Measurements from ENCODE around the gene CD99L2. TPM values are rescaled to one million over a fixed set of nuclear protein-coding genes. Genes with fewer than 3 reads are reported as not detected.

The CD99L2 gene
- total and polyA plus RNA-seq, 4 donors = 22.3 to 39.6 (median 23.8) TPM

DNA sequence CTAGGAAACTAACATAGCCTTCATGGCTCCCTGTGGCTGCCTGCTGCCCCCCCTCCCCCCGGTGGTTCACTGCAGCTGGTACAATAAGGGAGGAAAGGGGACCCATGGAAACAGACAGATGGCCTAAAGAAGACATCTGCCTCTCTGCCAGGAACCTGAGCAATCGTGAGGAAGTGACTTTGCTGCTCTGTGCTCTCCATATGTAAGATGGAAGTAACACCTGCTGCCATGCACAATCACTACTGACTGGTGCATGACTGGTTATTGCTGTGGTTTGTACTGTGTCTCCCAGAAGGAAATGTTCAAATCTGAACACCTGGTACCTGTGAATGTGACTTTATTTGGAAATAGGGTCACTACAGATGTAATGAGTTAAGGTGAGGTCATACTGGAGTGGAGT, 43.6 kb downstream of the CD99L2 start:
- no peak for DNase-seq
- no peaks in the 10 kb centered on the region for H3K27me3 ChIP-seq (ENCODE audit: control insufficient read depth in 3 of 3, insufficient read depth in 3 of 3, low read length in 2 of 3)
- peaks cover 0 to 5% (median 0%) of the 10 kb centered on the region in 5 donors for H3K4me1 ChIP-seq (ENCODE audit: control insufficient read depth in 5 of 5, insufficient read depth in 5 of 5, low read length in 5 of 5)
- H3K9ac ChIP-seq (ENCODE audit: insufficient read depth in 1 of 2, low read length in 2 of 2) = no peak overlapping the region
- whole genome bisulfite sequencing, 2 donors = 27 to 63% methylated on average over 1 to 2 of the region's 2 CpGs
- no peak overlapping the region for H3K27ac ChIP-seq (ENCODE audit: low read depth in 1 of 2, low read length in 1 of 2)
- ATAC-seq (ENCODE audit: insufficient read depth, low FRiP score) = no peak
- H3K9me3 ChIP-seq (ENCODE audit: control insufficient read depth in 4 of 4, insufficient read depth in 3 of 4, low read length in 3 of 4) = peaks cover 0 to 7% (median 2%) of the 10 kb centered on the region in 4 donors
- TF ChIP-seq, protein P1, sequence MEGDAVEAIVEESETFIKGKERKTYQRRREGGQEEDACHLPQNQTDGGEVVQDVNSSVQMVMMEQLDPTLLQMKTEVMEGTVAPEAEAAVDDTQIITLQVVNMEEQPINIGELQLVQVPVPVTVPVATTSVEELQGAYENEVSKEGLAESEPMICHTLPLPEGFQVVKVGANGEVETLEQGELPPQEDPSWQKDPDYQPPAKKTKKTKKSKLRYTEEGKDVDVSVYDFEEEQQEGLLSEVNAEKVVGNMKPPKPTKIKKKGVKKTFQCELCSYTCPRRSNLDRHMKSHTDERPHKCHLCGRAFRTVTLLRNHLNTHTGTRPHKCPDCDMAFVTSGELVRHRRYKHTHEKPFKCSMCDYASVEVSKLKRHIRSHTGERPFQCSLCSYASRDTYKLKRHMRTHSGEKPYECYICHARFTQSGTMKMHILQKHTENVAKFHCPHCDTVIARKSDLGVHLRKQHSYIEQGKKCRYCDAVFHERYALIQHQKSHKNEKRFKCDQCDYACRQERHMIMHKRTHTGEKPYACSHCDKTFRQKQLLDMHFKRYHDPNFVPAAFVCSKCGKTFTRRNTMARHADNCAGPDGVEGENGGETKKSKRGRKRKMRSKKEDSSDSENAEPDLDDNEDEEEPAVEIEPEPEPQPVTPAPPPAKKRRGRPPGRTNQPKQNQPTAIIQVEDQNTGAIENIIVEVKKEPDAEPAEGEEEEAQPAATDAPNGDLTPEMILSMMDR (IDR thresholded peaks at IDR 0.05; ENCODE audit: control extremely low read depth, extremely low read depth) = no peak
- H3K4me3 ChIP-seq = no peak overlapping the region
- H3K36me3 ChIP-seq (ENCODE audit: control insufficient read depth in 4 of 4, insufficient read depth in 4 of 4, low read length in 4 of 4) = no peaks in the 10 kb centered on the region

DNA sequence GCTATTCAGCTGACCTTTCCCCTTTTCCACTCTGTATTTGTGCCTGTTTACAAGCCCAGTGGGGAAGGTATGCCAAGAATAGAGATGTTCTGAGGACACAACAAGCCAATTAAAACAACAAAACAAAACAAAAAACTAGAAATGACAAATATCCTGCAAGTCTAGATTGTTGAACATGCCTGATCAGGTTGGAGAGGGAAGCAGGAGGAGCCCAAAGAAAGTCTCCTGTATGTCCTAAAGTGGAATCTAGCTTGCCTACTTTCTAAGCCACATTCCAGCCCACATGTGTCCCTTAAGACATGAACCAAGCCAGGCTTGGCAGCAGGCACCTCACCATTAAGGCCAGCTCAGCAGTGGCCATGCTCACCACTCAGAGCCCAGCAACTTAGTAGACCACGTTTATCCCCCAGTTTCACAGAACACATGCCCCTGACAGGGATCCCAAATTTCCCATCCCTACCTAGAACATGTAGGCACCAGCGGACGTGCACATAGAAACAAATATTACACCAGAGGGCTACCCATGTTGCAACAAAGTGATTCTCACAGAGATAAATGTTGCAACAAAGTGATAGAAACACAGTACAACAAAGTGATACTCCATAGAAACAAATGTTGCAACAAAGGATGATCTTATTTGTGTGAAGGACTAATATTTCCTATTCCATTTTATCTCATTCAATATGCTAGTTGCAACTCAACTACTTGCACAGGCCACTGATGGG, 48.3 kb downstream of the CD99L2 start:
- Histone ChIP-seq H3K9me3 (ENCODE audit: control insufficient read depth in 4 of 4, insufficient read depth in 3 of 4, low read length in 3 of 4) (no peaks in the 10 kb centered on the region), H3K27ac (ENCODE audit: low read depth in 1 of 2, low read length in 1 of 2) (no peak overlapping the region), H3K9ac (ENCODE audit: insufficient read depth in 1 of 2, low read length in 2 of 2) (no peak overlapping the region), H3K36me3 (ENCODE audit: control insufficient read depth in 4 of 4, insufficient read depth in 4 of 4, low read length in 4 of 4) (no peaks in the 10 kb centered on the region), H3K4me3 (no peak overlapping the region), H3K4me1 (ENCODE audit: control insufficient read depth in 5 of 5, insufficient read depth in 5 of 5, low read length in 5 of 5) (peaks cover 0 to 7% (median 0%) of the 10 kb centered on the region in 5 donors), H3K27me3 (ENCODE audit: control insufficient read depth in 3 of 3, insufficient read depth in 3 of 3, low read length in 2 of 3) (no peaks in the 10 kb centered on the region)
- DNase-seq (no peak), ATAC-seq (ENCODE audit: insufficient read depth, low FRiP score) (no peak)
- WGBS, 2 donors = 29 to 70% methylated on average over 3 of the region's 3 CpGs
- TF ChIP-seq, protein P1 (IDR thresholded peaks at IDR 0.05; ENCODE audit: control extremely low read depth, extremely low read depth) = no peak

DNA sequence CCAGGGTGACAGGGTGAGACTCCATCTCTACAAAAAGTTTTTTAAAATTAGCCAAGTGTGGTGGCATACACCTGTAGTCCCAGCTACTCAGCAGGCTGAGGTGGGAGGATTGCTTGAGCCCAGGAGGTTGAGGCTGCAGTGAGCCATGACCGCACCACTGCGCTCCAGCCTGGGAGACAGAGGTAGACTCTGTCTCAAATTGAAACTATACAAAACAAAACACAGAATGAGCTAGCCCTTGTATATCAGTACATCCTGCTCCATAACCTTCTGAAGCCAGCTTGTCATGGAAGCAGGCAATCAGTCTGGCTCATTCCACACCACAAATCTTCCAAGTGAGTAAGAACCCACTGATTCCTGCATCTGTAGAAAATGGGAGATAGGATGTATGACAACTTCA, 49.0 kb downstream of the CD99L2 start:
- Histone ChIP-seq H3K4me3 (no peak overlapping the region), H3K4me1 (ENCODE audit: control insufficient read depth in 5 of 5, insufficient read depth in 5 of 5, low read length in 5 of 5) (peaks cover 0 to 7% (median 0%) of the 10 kb centered on the region in 5 donors), H3K27ac (ENCODE audit: low read depth in 1 of 2, low read length in 1 of 2) (peak overlapping the region in 1 of 2 donors; percentile 23), H3K9ac (ENCODE audit: insufficient read depth in 1 of 2, low read length in 2 of 2) (no peak overlapping the region), H3K36me3 (ENCODE audit: control insufficient read depth in 4 of 4, insufficient read depth in 4 of 4, low read length in 4 of 4) (no peaks in the 10 kb centered on the region), H3K9me3 (ENCODE audit: control insufficient read depth in 4 of 4, insufficient read depth in 3 of 4, low read length in 3 of 4) (no peaks in the 10 kb centered on the region), H3K27me3 (ENCODE audit: control insufficient read depth in 3 of 3, insufficient read depth in 3 of 3, low read length in 2 of 3) (no peaks in the 10 kb centered on the region)
- ATAC-seq (ENCODE audit: insufficient read depth, low FRiP score) (no peak), DNase-seq (no peak)
- TF ChIP-seq, protein P1 (IDR thresholded peaks at IDR 0.05; ENCODE audit: control extremely low read depth, extremely low read depth) = no peak
- 93 to 97% methylated on average over 2 of the region's 2 CpGs for WGBS, 2 donors

All from lung (tissue), 12 donors.